Neural progenitor cell (in vitro differentiated cells): ENCODE measurements around the gene SLC12A9. TPM values are rescaled to one million over a fixed set of nuclear protein-coding genes. Genes with fewer than 3 reads are reported as not detected.

ENCODE experiments used
- DNase-seq: peaks from one replicate; pipeline ENCODE4 v3.0.0-alpha.2; 2016; ENCODE audit warnings: low spot score
- H2AFZ ChIP-seq: fragments of 200-600 bp; sonication (generic); replicated peaks from 2 replicates; pipeline ENCODE4 v1.6.1; 2016; ENCODE audit warnings: antibody characterized with exemption
- H3F3A ChIP-seq: fragments of 200-600 bp; sonication (generic); 2 replicates; pipeline ENCODE4 v1.6.1; 2016; ENCODE audit warnings: antibody characterized with exemption, low read depth
- H3K27ac ChIP-seq: fragments of 200-600 bp; sonication (generic); 2 replicates; pipeline ENCODE4 v1.5.1; 2016; ENCODE audit warnings: mild to moderate bottlenecking
- H3K27me3 ChIP-seq: fragments of 200-600 bp; sonication (generic); 2 replicates; pipeline ENCODE4 v1.6.1; 2016; ENCODE audit warnings: mild to moderate bottlenecking, moderate library complexity
- H3K36me3 ChIP-seq: fragments of 200-600 bp; sonication (generic); 2 replicates; pipeline ENCODE4 v1.5.1; 2016
- H3K4me1 ChIP-seq: fragments of 200-600 bp; sonication (generic); 2 replicates; pipeline ENCODE4 v1.6.1; 2016; ENCODE audit warnings: mixed run types
- H3K4me2 ChIP-seq: fragments of 200-600 bp; sonication (generic); 2 replicates; pipeline ENCODE4 v1.6.1; 2016
- H3K4me3 ChIP-seq: fragments of 200-600 bp; sonication (generic); 2 replicates; pipeline ENCODE4 v1.5.1; 2016
- H3K79me2 ChIP-seq: fragments of 200-600 bp; sonication (generic); 2 replicates; pipeline ENCODE4 v1.6.1; 2016; ENCODE audit warnings: low read depth
- H3K9ac ChIP-seq: fragments of 200-600 bp; sonication (generic); 2 replicates; pipeline ENCODE4 v1.6.1; 2016
- H3K9me3 ChIP-seq: fragments of 200-600 bp; sonication (generic); 2 replicates; pipeline ENCODE4 v1.5.1; 2016; ENCODE audit warnings: low read depth
- H4K20me1 ChIP-seq: fragments of 200-600 bp; sonication (generic); 2 replicates; pipeline ENCODE4 v1.6.1; 2016; ENCODE audit warnings: low read depth
- H3K27ac Mint-ChIP-seq: 3 replicates; pipeline ENCODE4 v1.8.0; 2021; ENCODE audit warnings: mixed read lengths
- H3K27me3 Mint-ChIP-seq: 2 replicates; pipeline ENCODE4 v1.8.0; 2022; ENCODE audit warnings: low read depth, mild to moderate bottlenecking, inconsistent platforms, moderate library complexity, mixed read lengths; ENCODE audit not compliant: insufficient read depth
- H3K36me3 Mint-ChIP-seq: 3 replicates; pipeline ENCODE4 v1.8.0; 2021; ENCODE audit warnings: mixed read lengths
- H3K4me1 Mint-ChIP-seq: 3 replicates; pipeline ENCODE4 v1.8.0; 2021; ENCODE audit warnings: mixed read lengths
- H3K4me3 Mint-ChIP-seq: 3 replicates; pipeline ENCODE4 v1.8.0; 2021; ENCODE audit warnings: mild to moderate bottlenecking, moderate library complexity, mixed read lengths
- H3K9me3 Mint-ChIP-seq: 3 replicates; pipeline ENCODE4 v1.8.0; 2020; ENCODE audit warnings: mixed read lengths
- EZH2 ChIP-seq: fragments of 200-600 bp; sonication (generic); IDR thresholded peaks from 2 replicates; pipeline ENCODE4 v1.6.1; 2017; ENCODE audit warnings: antibody characterized with exemption, mild to moderate bottlenecking, moderate library complexity
- EZH2phosphoT487 ChIP-seq: fragments of 200-600 bp; sonication (generic); IDR thresholded peaks from 2 replicates; pipeline ENCODE4 v1.6.1; 2017; ENCODE audit warnings: antibody characterized with exemption
- total RNA-seq: library from RNA; depleted of rRNA; stranded (reverse); fragments of >200 nt; gene quantifications from 2 replicates; pipeline ENCODE4 v1.2.3, GENCODE V29; 2015; ENCODE audit warnings: low replicate concordance
- TF ChIP-seq, protein P1 (sequence below): fragments of 200-600 bp; sonication (generic); IDR thresholded peaks from 2 replicates; pipeline ENCODE4 v1.5.1; 2017; ENCODE audit warnings: antibody characterized with exemption, mild to moderate bottlenecking

SLC12A9 gene
- total RNA-seq, 1 donor from 2014 or later: 3.5 TPM

DNA sequence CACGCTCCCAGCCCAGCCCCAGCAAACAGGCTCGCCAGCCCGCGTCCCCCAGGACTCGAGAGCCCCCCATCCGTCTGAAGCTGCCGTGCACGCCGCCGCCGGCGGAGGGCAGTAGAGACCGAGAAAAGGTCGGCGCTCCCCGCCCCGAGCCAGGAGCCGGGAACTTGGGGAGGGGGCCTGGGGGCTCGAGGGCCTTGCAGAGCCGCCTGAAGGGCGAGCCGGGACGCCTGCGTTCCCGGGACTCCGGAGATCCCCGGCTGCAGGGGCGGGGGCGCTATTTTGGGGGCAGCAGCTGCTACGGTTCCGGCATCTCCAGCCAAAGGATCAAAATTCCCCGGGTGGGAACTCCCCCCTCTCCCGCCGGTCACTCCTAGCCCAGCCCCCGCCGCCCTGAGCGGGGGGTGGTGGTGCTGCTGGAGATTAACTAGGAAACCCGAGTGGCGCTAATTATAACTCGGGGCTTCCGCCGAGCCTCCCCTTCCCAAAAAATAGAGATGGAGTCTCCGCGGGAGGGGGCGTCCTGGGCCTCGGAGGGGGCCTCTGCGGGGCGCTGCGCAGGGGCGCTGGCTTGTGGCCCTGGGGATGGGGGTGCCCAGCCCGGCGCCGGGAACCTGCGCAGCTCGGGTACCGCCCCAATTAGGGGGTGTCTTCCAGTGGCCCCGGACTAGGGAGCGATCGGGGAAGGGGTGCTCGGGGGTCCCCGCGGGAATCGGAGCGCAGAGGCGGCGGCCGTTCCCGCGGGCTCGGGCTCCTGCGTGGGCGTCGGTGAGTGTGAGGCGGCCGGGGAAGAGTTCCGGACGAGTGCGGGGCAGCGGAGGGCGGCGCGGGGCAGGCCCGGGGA, 42.6 kb downstream of the SLC12A9 start:
- Histone ChIP-seq H3K9me3 (no peaks in the 10 kb centered on the region), H3K4me1 (peaks cover 8% of the 10 kb centered on the region), H2AFZ (no peak overlapping the region), H3K4me3 (peak overlapping the region; percentile 51), H3K9ac (no peak overlapping the region), H3K27me3 (peaks cover 34% of the 10 kb centered on the region), H3K4me2 (peak overlapping the region; percentile 86), H3K79me2 (no peaks in the 10 kb centered on the region), H3K27ac (no peak overlapping the region), H3F3A (peaks cover 20% of the 10 kb centered on the region), H3K36me3 (no peaks in the 10 kb centered on the region), H4K20me1 (peaks cover 5% of the 10 kb centered on the region)
- no peaks in the 10 kb centered on the region for H3K36me3 Mint-ChIP-seq
- H3K27me3 Mint-ChIP-seq: peaks cover 28% of the 10 kb centered on the region
- no peak overlapping the region for H3K27ac Mint-ChIP-seq
- H3K4me1 Mint-ChIP-seq: peaks cover 27% of the 10 kb centered on the region
- peak; percentile 89 for TF ChIP-seq EZH2phosphoT487
- TF ChIP-seq, protein P1, sequence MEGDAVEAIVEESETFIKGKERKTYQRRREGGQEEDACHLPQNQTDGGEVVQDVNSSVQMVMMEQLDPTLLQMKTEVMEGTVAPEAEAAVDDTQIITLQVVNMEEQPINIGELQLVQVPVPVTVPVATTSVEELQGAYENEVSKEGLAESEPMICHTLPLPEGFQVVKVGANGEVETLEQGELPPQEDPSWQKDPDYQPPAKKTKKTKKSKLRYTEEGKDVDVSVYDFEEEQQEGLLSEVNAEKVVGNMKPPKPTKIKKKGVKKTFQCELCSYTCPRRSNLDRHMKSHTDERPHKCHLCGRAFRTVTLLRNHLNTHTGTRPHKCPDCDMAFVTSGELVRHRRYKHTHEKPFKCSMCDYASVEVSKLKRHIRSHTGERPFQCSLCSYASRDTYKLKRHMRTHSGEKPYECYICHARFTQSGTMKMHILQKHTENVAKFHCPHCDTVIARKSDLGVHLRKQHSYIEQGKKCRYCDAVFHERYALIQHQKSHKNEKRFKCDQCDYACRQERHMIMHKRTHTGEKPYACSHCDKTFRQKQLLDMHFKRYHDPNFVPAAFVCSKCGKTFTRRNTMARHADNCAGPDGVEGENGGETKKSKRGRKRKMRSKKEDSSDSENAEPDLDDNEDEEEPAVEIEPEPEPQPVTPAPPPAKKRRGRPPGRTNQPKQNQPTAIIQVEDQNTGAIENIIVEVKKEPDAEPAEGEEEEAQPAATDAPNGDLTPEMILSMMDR: peak; percentile 93
- peak; percentile 95 for TF ChIP-seq EZH2
- H3K9me3 Mint-ChIP-seq: no peaks in the 10 kb centered on the region
- DNase-seq: peak; percentile 93
- H3K4me3 Mint-ChIP-seq: no peak overlapping the region

GRCh38 chr7:100895701-100895955, 43.1 kb downstream of the SLC12A9 start, which contains the start of gene ACHE:
Gene ACHE (minus strand): TSS chr7:100895888. CDS start chr7:100894232, 1,656 bp downstream.
- Histone ChIP-seq H3K9ac (no peak within 1 kb of the TSS), H3K4me3 (peak within 1 kb of the TSS; percentile 51), H4K20me1 (peaks cover 5% of the 10 kb centered on the region), H3K36me3 (no peaks in the 10 kb centered on the region), H3K27me3 (peaks cover 34% of the 10 kb centered on the region), H3F3A (peaks cover 14% of the 10 kb centered on the region), H3K4me2 (peak within 1 kb of the TSS; percentile 86), H2AFZ (no peak within 1 kb of the TSS), H3K27ac (no peak within 1 kb of the TSS), H3K79me2 (no peaks in the 10 kb centered on the region), H3K4me1 (peaks cover 8% of the 10 kb centered on the region), H3K9me3 (no peaks in the 10 kb centered on the region)
- Mint-ChIP-seq H3K9me3 (no peaks in the 10 kb centered on the region), H3K27me3 (peaks cover 27% of the 10 kb centered on the region), H3K4me1 (peaks cover 23% of the 10 kb centered on the region), H3K36me3 (no peaks in the 10 kb centered on the region), H3K4me3 (peak within 1 kb of the TSS; percentile 86), H3K27ac (no peak within 1 kb of the TSS)
- TF ChIP-seq, protein P1: no peak
- TF ChIP-seq EZH2phosphoT487 (peak; percentile 11), EZH2 (peak; percentile 81)
- DNase-seq: no peak

GRCh38 chr7:100895956-100896731, 43.6 kb downstream of the SLC12A9 start:
- Histone ChIP-seq H3K4me3 (peak overlapping the region; percentile 51), H4K20me1 (peaks cover 5% of the 10 kb centered on the region), H3K4me1 (peaks cover 8% of the 10 kb centered on the region), H3F3A (peaks cover 13% of the 10 kb centered on the region), H2AFZ (no peak overlapping the region), H3K27ac (no peak overlapping the region), H3K9ac (no peak overlapping the region), H3K27me3 (peaks cover 34% of the 10 kb centered on the region), H3K4me2 (peak overlapping the region; percentile 86), H3K36me3 (no peaks in the 10 kb centered on the region), H3K9me3 (no peaks in the 10 kb centered on the region), H3K79me2 (no peaks in the 10 kb centered on the region)
- peak; percentile 70 for DNase-seq
- H3K9me3 Mint-ChIP-seq: no peaks in the 10 kb centered on the region
- no peak overlapping the region for H3K27ac Mint-ChIP-seq
- H3K27me3 Mint-ChIP-seq: peaks cover 27% of the 10 kb centered on the region
- H3K4me1 Mint-ChIP-seq: peaks cover 22% of the 10 kb centered on the region
- peak overlapping the region; percentile 86 for H3K4me3 Mint-ChIP-seq
- peak; percentile 96 for TF ChIP-seq EZH2
- peak; percentile 90 for TF ChIP-seq EZH2phosphoT487
- TF ChIP-seq, protein P1: no peak
- no peaks in the 10 kb centered on the region for H3K36me3 Mint-ChIP-seq
